ENCODE results near the gene TMCO1. TPM values are rescaled to one million over a fixed set of nuclear protein-coding genes. Genes with fewer than 3 reads are reported as not detected.

The TMCO1 gene
- polyA plus RNA-seq, 3 donors = 24.1 to 154 (median 146) TPM

GRCh38 chr1:165726841-165727240 is 41.8 kb downstream of the TMCO1 start:
- no peaks in the 10 kb centered on the region for H3K9me3 ChIP-seq (replicated peaks in 1 of 2; ENCODE audit: control insufficient read depth in 1 of 2, insufficient read depth in 1 of 2, low read length in 2 of 2)
- Mint-ChIP-seq H3K9me3 (no peaks in the 10 kb centered on the region), H3K4me3 (no peak overlapping the region), H3K27ac (no peak overlapping the region), H3K36me3 (peaks cover 38 to 47% of the 10 kb centered on the region in 2 donors), H3K4me1 (no peaks in the 10 kb centered on the region), H3K27me3 (ENCODE audit: low read depth in 3 of 3) (peaks cover 0 to 1% (median 0%) of the 10 kb centered on the region in 3 donors)
- TF ChIP-seq CTCF (IDR thresholded peaks at IDR 0.05) = no peak
- H3K79me2 ChIP-seq (ENCODE audit: insufficient read depth, low read length) = no peaks in the 10 kb centered on the region
- no peak for DNase-seq
- intact Hi-C loops (cut with micrococcal nuclease) = no loop called here
- no CpG with 5 or more reads among the region's 2 CpGs for WGBS (ENCODE audit: insufficient coverage)
- no peak overlapping the region for H2AFZ ChIP-seq (ENCODE audit: insufficient read depth, low read depth, low read length, poor library complexity, severe bottlenecking)
- H3K4me2 ChIP-seq (replicated peaks; ENCODE audit: extremely low read depth, low read length, poor library complexity, severe bottlenecking) = no peak overlapping the region
- no peak overlapping the region for H3K4me3 ChIP-seq (replicated peaks in 1 of 3; ENCODE audit: low read depth in 2 of 3, low read length in 3 of 3)
- no peak overlapping the region for H3K9ac ChIP-seq (ENCODE audit: insufficient read depth, low read length, poor library complexity, severe bottlenecking)
- no peaks in the 10 kb centered on the region for H4K20me1 ChIP-seq (ENCODE audit: insufficient read depth, low read length)
- H3K36me3 ChIP-seq (replicated peaks in 1 of 2; ENCODE audit: control insufficient read depth in 1 of 2, insufficient read depth in 2 of 2, low read length in 2 of 2) = peaks cover 30 to 63% of the 10 kb centered on the region in 2 donors
- no peak overlapping the region for H3K27ac ChIP-seq (ENCODE audit: low read depth in 1 of 2, low read length in 2 of 2)
- H3K4me1 ChIP-seq (ENCODE audit: control insufficient read depth in 1 of 2, insufficient read depth in 2 of 2, low read length in 2 of 2) = no peaks in the 10 kb centered on the region
- H3K27me3 ChIP-seq (ENCODE audit: control insufficient read depth in 2 of 2, insufficient read depth in 2 of 2, low read length in 2 of 2) = no peaks in the 10 kb centered on the region

DNA sequence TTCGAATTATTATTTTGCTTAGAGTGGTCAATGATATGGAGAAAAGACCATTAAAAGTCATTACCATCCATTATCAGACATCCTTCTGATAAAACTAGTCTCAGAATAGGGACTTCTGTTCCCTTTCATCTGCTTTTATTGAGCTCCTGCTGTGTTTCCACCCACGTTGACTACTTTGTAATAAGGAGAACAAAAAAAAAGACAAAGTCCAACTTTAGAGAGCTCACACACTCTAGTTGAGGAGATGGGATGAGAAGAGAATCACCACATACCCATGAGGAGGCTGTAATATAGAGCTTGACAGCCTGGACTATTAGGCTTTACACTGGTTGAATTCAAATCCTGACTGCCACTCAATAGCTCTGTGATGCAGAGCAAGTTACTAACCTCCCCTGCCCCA is 42.5 kb downstream of the TMCO1 start:
- H3K9me3 Mint-ChIP-seq = no peaks in the 10 kb centered on the region
- no peaks in the 10 kb centered on the region for H3K4me1 Mint-ChIP-seq
- H2AFZ ChIP-seq (ENCODE audit: insufficient read depth, low read depth, low read length, poor library complexity, severe bottlenecking) = no peak overlapping the region
- no CpG with 5 or more reads among the region's 2 CpGs for WGBS (ENCODE audit: insufficient coverage)
- peaks cover 0 to 2% (median 0%) of the 10 kb centered on the region in 3 donors for H3K27me3 Mint-ChIP-seq (ENCODE audit: low read depth in 3 of 3)
- no peaks in the 10 kb centered on the region for H3K27me3 ChIP-seq (ENCODE audit: control insufficient read depth in 2 of 2, insufficient read depth in 2 of 2, low read length in 2 of 2)
- H4K20me1 ChIP-seq (ENCODE audit: insufficient read depth, low read length) = no peaks in the 10 kb centered on the region
- no peak for TF ChIP-seq CTCF (IDR thresholded peaks at IDR 0.05)
- no peak overlapping the region for H3K27ac ChIP-seq (ENCODE audit: low read depth in 1 of 2, low read length in 2 of 2)
- intact Hi-C loops (cut with micrococcal nuclease) = no loop called here
- no peak overlapping the region for H3K4me3 ChIP-seq (replicated peaks in 1 of 3; ENCODE audit: low read depth in 2 of 3, low read length in 3 of 3)
- peaks cover 30 to 56% of the 10 kb centered on the region in 2 donors for H3K36me3 ChIP-seq (replicated peaks in 1 of 2; ENCODE audit: control insufficient read depth in 1 of 2, insufficient read depth in 2 of 2, low read length in 2 of 2)
- no peaks in the 10 kb centered on the region for H3K9me3 ChIP-seq (replicated peaks in 1 of 2; ENCODE audit: control insufficient read depth in 1 of 2, insufficient read depth in 1 of 2, low read length in 2 of 2)
- no peak overlapping the region for H3K4me2 ChIP-seq (replicated peaks; ENCODE audit: extremely low read depth, low read length, poor library complexity, severe bottlenecking)
- H3K4me3 Mint-ChIP-seq = no peak overlapping the region
- no peak overlapping the region for H3K9ac ChIP-seq (ENCODE audit: insufficient read depth, low read length, poor library complexity, severe bottlenecking)
- H3K4me1 ChIP-seq (ENCODE audit: control insufficient read depth in 1 of 2, insufficient read depth in 2 of 2, low read length in 2 of 2) = no peaks in the 10 kb centered on the region
- no peak for DNase-seq
- H3K36me3 Mint-ChIP-seq = peaks cover 38 to 47% of the 10 kb centered on the region in 2 donors
- no peak overlapping the region for H3K27ac Mint-ChIP-seq
- no peaks in the 10 kb centered on the region for H3K79me2 ChIP-seq (ENCODE audit: insufficient read depth, low read length)
